LNCaP clone FGC (cell line): ENCODE measurements around the gene LRRC25.

Source experiments
- DNase-seq: peaks from one replicate; pipeline ENCODE4 v3.0.0-alpha.2; 2011; ENCODE audit warnings: low read depth
- H3K4me3 ChIP-seq: 2 replicates; pipeline ENCODE4 v1.5.1; 2011; ENCODE audit warnings: mild to moderate bottlenecking, low read depth, low read length, control low read depth
- TF ChIP-seq, protein P1 (sequence below): IDR thresholded peaks from 2 replicates; pipeline ENCODE4 v1.5.1; 2012; ENCODE audit warnings: mild to moderate bottlenecking; ENCODE audit not compliant: control insufficient read depth, insufficient read depth; ENCODE audit errors: extremely low read depth

LRRC25 gene

DNA sequence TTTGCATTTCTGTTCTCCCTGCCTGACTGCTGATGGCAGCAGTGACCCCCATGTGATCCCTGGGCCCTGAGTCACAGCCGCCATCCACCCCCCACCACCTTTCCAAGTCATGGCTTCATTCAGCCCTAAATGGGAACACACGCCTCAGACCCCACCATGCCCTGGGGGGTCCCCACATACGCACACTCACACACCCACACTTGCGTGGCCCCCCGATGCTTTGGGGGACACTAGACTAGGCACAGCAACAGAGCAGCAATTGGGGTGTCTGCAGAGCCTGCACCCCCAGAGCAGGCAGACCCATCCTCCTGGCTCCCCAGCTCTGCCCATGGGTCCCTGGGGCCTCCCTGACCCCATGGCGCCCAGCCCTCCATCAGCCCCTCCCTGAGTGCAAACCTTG is 46.0 kb upstream of the LRRC25 start:
- TF ChIP-seq, protein P1, sequence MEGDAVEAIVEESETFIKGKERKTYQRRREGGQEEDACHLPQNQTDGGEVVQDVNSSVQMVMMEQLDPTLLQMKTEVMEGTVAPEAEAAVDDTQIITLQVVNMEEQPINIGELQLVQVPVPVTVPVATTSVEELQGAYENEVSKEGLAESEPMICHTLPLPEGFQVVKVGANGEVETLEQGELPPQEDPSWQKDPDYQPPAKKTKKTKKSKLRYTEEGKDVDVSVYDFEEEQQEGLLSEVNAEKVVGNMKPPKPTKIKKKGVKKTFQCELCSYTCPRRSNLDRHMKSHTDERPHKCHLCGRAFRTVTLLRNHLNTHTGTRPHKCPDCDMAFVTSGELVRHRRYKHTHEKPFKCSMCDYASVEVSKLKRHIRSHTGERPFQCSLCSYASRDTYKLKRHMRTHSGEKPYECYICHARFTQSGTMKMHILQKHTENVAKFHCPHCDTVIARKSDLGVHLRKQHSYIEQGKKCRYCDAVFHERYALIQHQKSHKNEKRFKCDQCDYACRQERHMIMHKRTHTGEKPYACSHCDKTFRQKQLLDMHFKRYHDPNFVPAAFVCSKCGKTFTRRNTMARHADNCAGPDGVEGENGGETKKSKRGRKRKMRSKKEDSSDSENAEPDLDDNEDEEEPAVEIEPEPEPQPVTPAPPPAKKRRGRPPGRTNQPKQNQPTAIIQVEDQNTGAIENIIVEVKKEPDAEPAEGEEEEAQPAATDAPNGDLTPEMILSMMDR = no peak
- no peak overlapping the region for H3K4me3 ChIP-seq
- DNase-seq = no peak

DNA sequence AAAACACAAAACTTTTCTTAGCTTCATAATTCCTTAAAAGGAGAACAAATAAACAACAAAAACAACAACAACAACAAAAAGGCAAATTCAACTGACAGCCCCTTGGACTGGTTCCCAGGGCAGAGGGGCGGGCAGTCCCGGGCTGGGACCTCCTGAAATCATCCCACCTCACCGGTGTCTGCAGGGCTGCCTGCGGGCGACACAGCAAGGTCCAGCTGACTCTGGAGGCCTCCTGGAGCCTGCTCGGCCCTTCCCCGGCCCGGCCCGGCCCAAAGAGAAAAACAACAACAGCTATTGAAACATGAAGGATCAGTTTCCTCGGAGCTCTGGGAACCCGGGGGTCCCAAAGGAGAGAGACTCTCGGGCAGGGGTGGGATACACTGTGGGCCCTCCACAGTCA is 45.5 kb upstream of the LRRC25 start:
- TF ChIP-seq, protein P1 = no peak
- no peak overlapping the region for H3K4me3 ChIP-seq
- no peak for DNase-seq

DNA sequence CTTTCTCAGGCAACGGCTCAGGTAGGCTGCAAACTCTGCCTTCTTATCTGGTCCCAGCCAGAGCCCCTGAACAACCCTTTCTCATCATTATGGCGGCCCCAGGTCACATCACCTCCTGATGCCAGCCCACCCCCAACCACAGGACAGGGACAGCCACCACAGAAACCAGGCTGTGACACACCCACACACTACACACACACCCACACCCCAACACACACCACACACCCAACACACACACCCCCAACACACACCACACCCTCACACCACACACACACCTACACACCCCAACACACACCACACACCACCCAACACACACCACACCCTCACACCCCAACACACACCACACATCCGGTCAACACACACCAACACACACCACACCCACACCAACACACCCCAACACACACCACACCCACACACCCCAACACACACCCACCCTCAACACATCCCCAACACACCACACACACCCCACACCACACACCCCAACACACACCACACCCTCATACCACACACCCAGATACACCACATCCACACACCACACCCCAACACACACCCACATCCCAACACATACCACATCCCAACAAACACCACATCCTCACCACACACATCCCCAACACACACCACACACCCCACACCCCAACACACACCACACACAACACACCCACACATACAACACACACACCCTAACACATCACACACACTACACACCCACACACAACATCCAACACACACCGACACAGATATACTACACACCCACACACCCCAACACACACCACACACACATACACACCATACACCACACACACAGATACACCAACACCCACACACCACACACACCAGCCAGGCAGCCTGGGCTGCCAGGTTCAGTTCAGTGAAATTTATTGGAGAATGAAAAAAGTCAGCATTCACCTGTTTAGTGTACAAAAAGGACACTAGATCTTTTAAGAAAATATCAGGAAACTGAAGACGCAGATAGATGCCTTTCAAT is 44.7 kb upstream of the LRRC25 start:
- no peak for DNase-seq
- H3K4me3 ChIP-seq = no peak overlapping the region

DNA sequence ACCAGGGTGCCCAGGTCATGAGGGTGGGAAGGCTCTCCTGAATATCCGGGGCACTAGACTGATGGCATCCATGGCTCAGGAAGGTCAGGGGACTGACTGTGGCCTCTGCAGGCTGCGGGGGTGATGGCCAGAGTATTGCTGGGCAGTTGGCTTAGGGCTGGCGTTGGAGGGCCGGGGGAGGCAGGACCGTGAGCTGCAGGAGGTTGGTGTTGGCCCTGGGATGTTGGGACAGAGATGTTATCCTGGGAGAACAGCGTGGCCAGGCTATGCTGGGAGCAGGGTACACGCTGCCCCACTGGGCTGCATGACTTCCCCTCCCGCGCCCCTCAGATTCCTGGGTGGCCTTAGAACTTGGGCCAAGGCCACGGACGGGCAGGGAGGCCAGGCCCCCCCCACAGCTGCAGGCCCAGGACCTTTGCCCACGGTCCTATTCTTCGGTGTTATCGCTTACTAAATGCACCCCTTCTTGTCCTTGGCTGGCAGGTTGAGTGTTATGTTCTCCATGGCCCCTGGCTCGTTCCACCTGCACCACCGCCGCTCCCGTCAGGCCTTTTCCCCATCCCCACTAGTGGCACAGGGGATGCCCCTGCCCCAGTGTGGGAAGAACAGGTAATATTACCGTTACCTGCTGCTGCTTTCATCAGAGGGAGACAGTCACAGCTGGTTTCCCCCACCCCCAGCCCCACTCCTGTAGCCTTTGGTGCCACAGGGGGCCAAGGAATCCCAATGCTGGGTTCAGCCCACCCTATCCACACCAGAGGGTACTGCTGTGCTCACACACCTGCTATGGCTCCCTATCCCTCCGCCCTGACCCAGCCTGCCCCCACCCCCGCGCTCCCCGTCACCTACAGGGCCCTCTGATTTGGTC is 43.7 kb upstream of the LRRC25 start:
- H3K4me3 ChIP-seq = no peak overlapping the region
- TF ChIP-seq, protein P1 = no peak
- no peak for DNase-seq

More for the DNA sequence above, 44.7 kb upstream of the LRRC25 start:
- TF ChIP-seq, protein P1 = no peak

DNA sequence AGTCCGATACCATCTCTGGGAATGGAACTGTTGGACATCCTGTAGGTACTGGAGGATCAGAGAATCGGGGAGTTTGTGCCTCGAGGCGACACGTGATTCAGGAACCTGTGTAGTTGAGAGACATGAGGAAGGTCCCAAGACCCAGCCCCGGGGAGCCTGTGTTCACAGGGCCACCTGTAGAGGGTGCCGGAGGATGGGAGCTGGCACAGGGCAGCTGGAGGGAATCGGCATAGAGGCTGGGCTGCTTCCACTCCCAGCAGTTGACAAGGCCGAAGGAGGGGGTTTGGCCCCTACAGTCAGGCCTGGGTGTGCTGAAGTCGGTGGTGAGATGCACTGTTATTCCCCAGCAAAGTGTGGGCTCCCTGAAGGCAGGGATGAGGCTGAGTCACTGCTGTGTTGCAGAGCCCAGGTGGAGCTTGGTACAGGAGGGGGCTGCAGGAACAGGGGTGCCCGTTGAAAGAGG is 43.0 kb upstream of the LRRC25 start:
- DNase-seq = no peak
- no peak overlapping the region for H3K4me3 ChIP-seq
- TF ChIP-seq, protein P1 = peak; percentile 12; the same call in 1 of the 2 replicates

DNA sequence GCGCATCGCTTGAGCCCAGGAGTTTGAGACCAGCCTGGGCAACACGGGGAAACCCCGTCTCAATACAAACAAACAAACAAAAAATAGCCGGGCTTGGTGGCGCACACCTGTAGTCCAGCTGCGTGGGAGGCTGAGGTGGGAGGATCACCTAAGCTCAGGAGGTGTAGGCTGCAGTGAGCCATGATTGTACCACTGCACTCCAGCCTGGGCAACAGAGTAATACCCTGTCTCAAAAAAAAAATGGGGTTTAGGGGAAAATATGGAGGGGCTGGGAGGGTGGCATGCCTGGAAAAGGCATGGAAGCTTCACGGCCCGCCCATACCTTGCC is 42.5 kb upstream of the LRRC25 start:
- H3K4me3 ChIP-seq = no peak overlapping the region
- TF ChIP-seq, protein P1 = no peak
- no peak for DNase-seq
